ENCODE data around the gene KRT40. TPM values are rescaled to one million over a fixed set of nuclear protein-coding genes. Genes with fewer than 3 reads are reported as not detected.
A peak's percentile ranks its signal among the peaks of the same experiment; 100 is the strongest.

KRT40 gene
- total RNA-seq, 1 experiment from 2014 or later = not detected

- no peaks in the 10 kb centered on the region for H3K36me3 ChIP-seq (ENCODE audit: low read depth)
- peak overlapping the region; percentile 54 for H3K4me2 ChIP-seq
- peak overlapping the region; percentile 98 for H3K27ac ChIP-seq
- CTCF ChIA-PET = no interaction called here
- no peaks in the 10 kb centered on the region for H3K27me3 ChIP-seq (ENCODE audit: insufficient read depth, low read depth)
- BruUV-seq (replicated peaks) = no TSS peak
- H3K9me3 ChIP-seq (ENCODE audit: insufficient read depth, low read depth) = no peaks in the 10 kb centered on the region
- TF ChIP-seq EZH2 (IDR thresholded peaks at IDR 0.05; ENCODE audit: low read depth) (no peak), CTCF (conservative IDR thresholded peaks at IDR 0.05) (no peak)
- peaks cover 74% of the 10 kb centered on the region for H3K4me1 ChIP-seq (replicated peaks; ENCODE audit: insufficient read depth)
- POLR2A ChIA-PET (ENCODE audit: unreplicated experiment) = no interaction called here
- DNase-seq = peak in 1 of 2 experiments; percentile 98
- peaks cover 54% of the 10 kb centered on the region for H3F3A ChIP-seq (ENCODE audit: insufficient read depth, low read depth)
- H3K79me2 ChIP-seq (ENCODE audit: low read depth) = 0 out of 2 replicates have a peak, but pooled peaks cover 5% of the 10 kb centered on the region
- H3K9me2 ChIP-seq (ENCODE audit: insufficient read depth) = no peaks in the 10 kb centered on the region
- intact Hi-C loops (cut with micrococcal nuclease; ENCODE audit: unreplicated experiment) = no loop called here
- H2AFZ ChIP-seq = no peak overlapping the region
- no peak overlapping the region for H3K4me3 ChIP-seq
- H4K20me1 ChIP-seq (ENCODE audit: insufficient read depth) = no peaks in the 10 kb centered on the region
These were observed 30.2 kb downstream of the KRT40 start for GRCh38 chr17:40953881-40954280.

- intact Hi-C loops (cut with micrococcal nuclease; ENCODE audit: unreplicated experiment) = no loop called here
- Histone ChIP-seq H3K36me3 (ENCODE audit: low read depth) (no peaks in the 10 kb centered on the region), H3K4me3 (no peak overlapping the region), H3K27ac (peak overlapping the region; percentile 98), H2AFZ (no peak overlapping the region), H3F3A (ENCODE audit: insufficient read depth, low read depth) (peaks cover 42% of the 10 kb centered on the region), H4K20me1 (ENCODE audit: insufficient read depth) (no peaks in the 10 kb centered on the region), H3K79me2 (ENCODE audit: low read depth) (0 out of 2 replicates have a peak, but pooled peaks cover 5% of the 10 kb centered on the region), H3K4me2 (peak overlapping the region; percentile 54), H3K27me3 (ENCODE audit: insufficient read depth, low read depth) (no peaks in the 10 kb centered on the region), H3K9me2 (ENCODE audit: insufficient read depth) (no peaks in the 10 kb centered on the region), H3K4me1 (replicated peaks; ENCODE audit: insufficient read depth) (peaks cover 62% of the 10 kb centered on the region), H3K9me3 (ENCODE audit: insufficient read depth, low read depth) (no peaks in the 10 kb centered on the region)
- no TSS peak for BruUV-seq (replicated peaks)
- TF ChIP-seq EZH2 (IDR thresholded peaks at IDR 0.05; ENCODE audit: low read depth) = no peak
- no peak for TF ChIP-seq CTCF (conservative IDR thresholded peaks at IDR 0.05)
- POLR2A ChIA-PET (ENCODE audit: unreplicated experiment) = interaction anchor here (0.7 kb wide), 1 partner anchor 121 kb away, joined by 3 read pairs; no protein-coding TSS in a partner anchor
- CTCF ChIA-PET = interaction anchor here (0.7 to 0.9 kb wide), 2 partner anchors 14 to 37 kb away, joined by 3 read pairs; no protein-coding TSS in a partner anchor
- DNase-seq = peak in 1 of 2 experiments; percentile 92
These were observed 31.5 kb downstream of the KRT40 start for GRCh38 chr17:40952661-40953060.

- no peak for TF ChIP-seq EZH2 (IDR thresholded peaks at IDR 0.05; ENCODE audit: low read depth)
- no peak for TF ChIP-seq CTCF (conservative IDR thresholded peaks at IDR 0.05)
- CTCF ChIA-PET = no interaction called here
- BruUV-seq (replicated peaks) = no TSS peak
- Histone ChIP-seq H3K79me2 (ENCODE audit: low read depth) (0 out of 2 replicates have a peak, but pooled peaks cover 5% of the 10 kb centered on the region), H3K4me3 (no peak overlapping the region), H3K27ac (peak overlapping the region; percentile 98), H3K4me2 (peak overlapping the region; percentile 54), H3F3A (ENCODE audit: insufficient read depth, low read depth) (peaks cover 37% of the 10 kb centered on the region), H3K4me1 (replicated peaks; ENCODE audit: insufficient read depth) (peaks cover 57% of the 10 kb centered on the region), H3K9me3 (ENCODE audit: insufficient read depth, low read depth) (no peaks in the 10 kb centered on the region), H3K9me2 (ENCODE audit: insufficient read depth) (no peaks in the 10 kb centered on the region), H3K27me3 (ENCODE audit: insufficient read depth, low read depth) (no peaks in the 10 kb centered on the region), H2AFZ (no peak overlapping the region), H3K36me3 (ENCODE audit: low read depth) (no peaks in the 10 kb centered on the region), H4K20me1 (ENCODE audit: insufficient read depth) (no peaks in the 10 kb centered on the region)
- no peak for DNase-seq
- POLR2A ChIA-PET (ENCODE audit: unreplicated experiment) = interaction anchor here (0.7 kb wide), 1 partner anchor 120 kb away, joined by 3 read pairs; no protein-coding TSS in a partner anchor
- intact Hi-C loops (cut with micrococcal nuclease; ENCODE audit: unreplicated experiment) = no loop called here
These were observed 32.0 kb downstream of the KRT40 start for GRCh38 chr17:40952154-40952553.
